HG02798 (cell line): ENCODE measurements around the gene ACSBG1.

Source experiments
- ATAC-seq: cut with Tn5 transposase; IDR thresholded peaks from one replicate; pipeline ENCODE4 v1.9.1; 2021; ENCODE audit warnings: mild to moderate bottlenecking; ENCODE audit not compliant: unreplicated experiment, poor library complexity

Gene ACSBG1

DNA sequence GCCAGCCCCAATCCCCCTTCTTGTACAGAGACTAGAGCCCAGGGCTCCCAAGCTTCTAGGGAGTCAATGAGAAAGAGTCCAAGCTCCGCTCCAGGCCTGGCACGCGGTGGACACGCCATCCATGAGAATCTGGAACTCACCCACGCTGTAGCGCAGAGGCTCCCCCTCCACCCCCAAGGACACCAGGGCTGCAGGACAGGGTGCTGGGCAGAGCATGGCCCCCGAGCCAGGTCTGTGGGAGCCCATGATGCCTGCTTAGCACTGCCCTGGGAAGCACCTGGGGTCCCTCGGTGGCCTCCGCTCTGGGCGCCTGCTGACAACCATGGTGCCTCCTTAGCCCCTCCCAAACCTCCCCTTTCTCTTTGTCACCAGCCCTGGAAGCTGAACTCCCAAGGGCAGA is 28.5 kb downstream of the ACSBG1 start:
- no peak for ATAC-seq

DNA sequence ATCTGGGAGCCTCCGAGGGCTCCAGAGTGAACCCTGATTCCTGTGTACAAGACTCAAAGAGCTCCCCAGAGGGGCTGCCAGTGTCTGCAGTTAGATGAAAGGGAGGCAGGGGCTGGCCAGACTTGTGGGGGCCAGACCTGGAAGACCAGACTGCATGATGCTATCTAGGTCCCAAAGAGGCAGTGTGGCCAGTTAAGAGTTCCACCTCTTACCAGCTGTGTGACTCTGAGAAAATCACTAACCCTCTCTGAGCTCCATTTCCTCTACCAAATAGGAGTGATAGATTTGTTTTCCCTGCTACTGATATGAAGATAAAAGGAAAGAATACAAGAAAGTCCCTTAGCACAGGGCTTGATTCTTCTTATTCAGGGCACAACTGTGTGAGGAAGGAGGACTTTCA is 29.0 kb downstream of the ACSBG1 start:
- ATAC-seq = no peak

DNA sequence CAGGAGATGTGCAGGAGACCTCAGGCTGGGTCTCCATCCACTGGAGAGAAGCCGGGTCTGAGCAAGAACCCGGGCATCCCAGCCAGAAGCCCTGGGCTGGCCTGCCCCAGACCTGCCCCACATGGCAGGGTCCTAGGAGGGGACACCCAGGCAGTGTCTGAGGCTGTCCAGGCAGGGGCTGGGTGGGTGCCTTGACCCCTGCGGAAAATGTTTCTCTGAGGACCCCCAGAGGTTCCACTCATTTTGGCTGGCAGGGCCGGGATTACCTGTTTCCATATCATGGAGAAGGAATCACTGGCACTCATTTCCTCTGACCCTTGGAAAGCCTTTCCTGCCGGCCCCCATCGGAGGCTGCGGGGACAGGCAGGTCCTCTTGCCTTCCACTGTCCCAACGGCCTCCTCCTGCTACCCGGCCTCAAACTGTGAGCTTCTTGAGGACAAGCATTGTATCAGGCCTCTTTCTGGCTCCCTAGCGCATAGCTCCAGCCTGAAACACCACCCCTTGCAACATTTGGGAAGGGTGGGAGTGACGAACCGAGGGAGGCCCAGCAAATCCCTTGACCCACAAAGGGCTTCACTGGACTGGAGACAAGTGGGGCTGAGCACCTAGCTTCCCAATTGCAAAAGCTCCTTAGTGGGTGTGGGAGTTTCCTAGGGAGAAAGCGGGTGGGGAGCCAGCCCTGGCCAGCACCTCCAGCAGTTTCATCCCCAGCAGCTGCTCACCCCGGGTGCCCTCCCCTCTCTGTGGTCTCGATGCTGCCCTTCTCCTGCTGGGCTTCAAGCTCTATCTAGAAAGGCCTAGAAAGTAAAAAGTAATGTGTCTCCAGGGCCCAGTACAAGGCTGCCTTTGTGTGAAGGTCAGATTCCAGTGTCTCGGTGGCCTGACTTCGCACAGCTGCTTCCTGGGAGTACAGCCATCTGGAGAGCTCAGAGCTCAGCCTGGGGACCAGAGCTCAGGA is 29.7 kb downstream of the ACSBG1 start:
- no peak for ATAC-seq

DNA sequence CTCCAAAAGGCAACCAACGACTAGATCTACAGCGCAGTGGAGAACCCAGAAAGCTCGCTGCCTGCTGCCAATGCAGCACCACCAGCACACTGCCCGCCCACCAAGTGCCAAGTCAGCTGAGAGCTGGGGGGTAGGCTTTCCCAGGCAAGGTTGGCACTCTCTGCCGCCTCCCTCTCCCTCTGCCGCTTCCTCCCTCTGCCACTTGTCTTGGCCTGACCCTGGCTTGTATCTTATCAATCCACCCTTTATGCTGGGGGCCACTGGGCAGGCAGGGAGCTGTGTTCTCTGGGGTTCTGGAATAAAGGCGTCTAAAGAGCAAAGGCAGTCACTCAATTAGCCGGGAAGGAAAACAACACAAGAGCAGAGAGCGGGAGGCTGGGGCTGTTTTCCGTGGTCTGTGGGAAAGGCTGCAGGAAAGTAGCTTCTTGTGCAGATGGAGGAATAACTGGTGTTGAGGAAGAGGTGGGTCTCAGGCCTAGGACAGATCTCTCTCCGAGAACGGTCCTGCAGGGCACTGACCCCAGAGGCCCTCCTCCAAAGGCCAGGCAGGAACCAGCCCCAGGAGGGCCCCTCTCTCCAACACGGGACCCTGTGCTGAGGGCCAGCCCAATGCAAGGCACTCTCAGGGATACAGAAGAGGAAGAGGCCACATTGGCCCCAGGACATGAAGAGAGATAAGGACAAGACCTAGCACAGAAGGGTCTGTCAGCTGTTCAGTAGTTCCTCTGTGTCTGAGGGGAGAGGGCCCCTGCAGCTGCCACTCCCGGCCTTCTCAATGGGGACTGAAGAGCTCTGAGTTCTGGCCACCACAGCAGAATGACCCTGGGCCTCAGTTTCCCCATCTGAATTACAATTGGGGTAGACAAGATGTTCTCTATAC is 30.8 kb downstream of the ACSBG1 start:
- no peak for ATAC-seq

DNA sequence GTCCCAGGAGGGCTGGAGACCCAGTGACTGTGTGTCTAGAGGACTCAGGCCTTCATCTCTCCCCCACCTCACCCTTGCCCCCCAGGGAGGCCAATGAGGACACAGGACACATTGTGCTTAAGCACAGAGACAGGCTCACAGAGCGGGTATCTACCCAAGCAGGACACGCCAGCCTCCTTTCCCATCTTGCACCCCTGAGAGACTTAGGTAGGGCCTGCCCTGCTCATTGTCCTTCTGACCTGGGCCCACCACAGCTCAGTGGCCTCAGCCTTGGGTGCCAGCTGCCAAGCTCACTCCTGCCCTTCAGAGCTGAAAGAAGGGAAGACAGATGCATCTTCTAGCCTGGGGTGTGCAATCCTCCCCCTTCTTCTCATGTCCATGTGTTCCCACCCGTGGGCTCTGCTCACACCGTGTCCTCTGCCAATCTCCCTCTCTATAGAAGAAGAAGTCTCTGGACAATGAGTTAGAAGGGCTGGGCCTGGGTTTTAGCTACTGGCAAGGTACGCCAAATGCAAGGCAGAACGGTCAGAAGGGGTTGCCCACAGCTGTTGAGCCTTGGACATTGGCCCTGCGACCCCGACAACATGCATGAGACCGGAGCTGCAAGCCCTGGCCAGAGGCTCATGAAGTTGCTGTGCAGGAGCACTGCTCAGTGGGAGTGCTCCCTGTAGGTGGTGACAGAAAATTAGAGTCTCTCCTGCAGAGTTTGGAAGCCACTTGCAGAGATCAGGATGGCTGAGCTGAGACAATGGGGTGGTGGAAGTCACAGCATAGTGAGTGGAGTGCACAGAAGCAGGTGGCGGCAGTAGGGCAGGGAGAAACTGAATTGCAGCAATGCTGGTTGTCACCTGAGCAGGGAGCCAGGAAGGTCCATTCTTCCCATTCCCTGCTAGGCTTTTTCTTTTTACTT is 32.8 kb downstream of the ACSBG1 start:
- ATAC-seq = no peak

DNA sequence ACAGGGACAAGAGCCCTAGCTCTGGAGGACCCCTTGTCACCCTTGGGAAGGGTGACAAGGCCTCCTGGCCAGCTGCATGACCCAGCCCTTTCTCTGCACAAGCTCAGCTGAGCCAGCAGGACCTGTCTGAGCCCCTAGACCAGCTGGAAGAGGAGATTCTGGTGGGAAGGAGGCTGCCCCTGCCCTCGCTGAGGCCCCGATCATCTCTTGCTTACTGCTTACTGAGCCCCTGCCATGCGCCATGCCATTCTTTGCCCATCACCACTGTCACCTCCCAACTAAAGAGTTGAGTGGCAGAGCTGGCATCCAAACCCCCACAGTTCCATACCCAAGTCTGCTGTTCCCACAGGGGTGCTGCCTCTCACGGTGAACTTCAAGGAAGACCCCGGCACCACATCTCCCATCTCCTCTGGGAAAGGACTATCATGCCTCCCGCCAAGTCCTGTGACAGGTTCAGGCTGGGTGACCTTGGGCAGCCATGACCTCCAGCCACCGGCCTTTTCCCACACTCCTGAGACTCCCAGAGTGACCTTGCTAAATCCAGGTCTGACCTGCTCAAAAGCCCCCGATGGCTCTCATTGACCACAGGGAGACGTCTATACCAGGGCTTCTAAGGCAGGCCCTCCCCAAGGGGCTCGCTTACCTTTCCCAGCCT is 34.0 kb downstream of the ACSBG1 start:
- ATAC-seq = no peak

DNA sequence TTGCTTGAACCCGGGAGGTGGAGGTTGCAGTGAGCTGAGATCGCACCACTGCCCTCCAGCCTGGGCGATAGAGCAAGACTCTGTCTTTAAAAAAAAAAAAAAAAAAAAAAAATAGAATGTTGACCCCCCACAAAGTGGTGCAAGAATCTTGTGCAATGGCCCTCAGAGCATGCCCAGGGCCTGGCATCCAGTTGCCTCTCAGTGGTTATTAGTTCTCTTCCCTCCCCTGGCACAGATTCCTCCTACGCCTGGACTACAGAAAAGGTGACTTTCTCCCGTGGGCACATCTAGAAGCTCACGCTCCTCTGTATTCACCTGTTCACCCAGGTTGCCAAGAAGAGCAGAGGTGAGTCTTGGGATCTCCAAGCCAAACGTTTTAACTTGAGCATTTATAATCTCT is 36.7 kb downstream of the ACSBG1 start:
- ATAC-seq = no peak

DNA sequence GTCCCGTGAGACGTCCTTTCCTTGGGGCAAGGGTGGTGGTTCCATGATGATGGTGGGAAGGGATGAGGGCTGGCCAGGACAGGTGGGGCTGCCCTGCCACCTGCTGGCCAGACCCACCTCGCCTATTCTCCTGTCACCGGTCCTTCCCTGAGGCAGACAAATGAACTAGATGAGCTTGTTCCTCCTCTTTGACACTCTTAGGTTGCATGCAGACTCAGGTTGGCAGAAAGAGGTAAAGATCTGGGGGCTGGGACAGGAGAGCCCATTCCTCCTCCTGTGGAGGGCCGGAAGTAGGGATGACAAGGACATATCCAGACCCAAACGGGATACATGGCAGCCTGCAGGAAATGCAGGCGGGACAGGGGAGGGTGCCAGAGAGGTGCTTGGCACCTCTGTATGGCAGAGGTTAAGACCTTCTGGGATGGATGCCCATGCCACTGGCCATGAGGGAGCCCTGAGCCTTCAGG is 38.6 kb downstream of the ACSBG1 start:
- peak; percentile 54 for ATAC-seq

DNA sequence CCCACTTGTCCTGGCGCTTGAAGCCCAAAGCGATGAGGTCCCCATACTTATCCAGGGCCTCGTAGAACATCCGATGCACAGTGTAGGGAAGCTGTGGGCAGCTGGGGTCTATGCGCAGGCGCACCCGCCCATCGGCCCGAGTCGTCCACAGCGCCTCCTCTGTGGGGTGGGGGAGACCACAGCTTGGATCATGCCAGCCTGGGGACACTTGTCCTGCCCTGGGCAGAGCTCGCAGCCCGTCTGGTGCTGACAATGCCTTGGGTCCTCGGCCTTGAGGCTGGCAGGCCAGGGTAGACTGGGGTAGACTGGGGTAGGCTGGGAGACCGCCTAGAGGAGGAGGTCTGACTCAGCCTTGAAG is 39.8 kb downstream of the ACSBG1 start:
- ATAC-seq = no peak

DNA sequence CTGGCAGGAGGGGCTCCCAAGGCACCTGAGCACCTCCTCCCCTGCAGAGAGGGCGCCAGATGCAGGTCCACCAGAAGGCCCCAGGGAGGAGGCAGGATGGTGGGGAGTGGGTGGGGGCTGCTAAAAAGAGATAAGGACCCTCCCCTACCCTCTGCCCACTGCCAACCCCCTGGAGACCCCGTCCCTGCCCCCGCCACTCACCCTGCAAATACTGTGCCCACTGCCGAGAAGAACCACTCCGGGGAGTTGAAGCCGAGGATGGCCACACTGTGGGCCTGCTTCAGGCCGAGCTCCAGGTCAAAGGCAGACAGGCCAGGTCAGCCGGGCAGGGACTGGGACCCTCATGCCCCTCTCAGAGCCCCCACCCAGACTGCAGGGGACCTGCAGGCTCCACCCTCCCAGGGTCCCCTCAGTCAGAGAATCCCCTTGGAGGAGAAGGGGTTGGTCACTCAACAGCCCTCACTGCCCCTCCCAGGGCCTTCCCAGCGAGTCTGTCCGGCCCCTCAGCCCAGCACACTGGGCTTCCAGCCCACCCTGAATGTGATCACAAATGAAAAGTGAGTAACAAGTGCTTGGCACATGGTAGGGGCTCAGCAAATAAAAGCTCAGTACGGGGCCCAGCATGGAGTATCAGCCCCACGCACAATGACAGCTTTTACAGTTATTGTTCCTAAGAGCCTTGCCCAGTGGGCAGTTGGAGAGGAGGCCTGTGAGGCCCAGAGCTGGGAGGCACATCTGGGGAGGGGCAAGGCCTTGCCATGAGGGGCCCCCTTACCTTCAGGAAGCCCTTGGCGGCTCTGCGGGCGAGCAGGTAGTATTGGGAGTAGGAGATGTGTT is 40.4 kb downstream of the ACSBG1 start:
- ATAC-seq = no peak

DNA sequence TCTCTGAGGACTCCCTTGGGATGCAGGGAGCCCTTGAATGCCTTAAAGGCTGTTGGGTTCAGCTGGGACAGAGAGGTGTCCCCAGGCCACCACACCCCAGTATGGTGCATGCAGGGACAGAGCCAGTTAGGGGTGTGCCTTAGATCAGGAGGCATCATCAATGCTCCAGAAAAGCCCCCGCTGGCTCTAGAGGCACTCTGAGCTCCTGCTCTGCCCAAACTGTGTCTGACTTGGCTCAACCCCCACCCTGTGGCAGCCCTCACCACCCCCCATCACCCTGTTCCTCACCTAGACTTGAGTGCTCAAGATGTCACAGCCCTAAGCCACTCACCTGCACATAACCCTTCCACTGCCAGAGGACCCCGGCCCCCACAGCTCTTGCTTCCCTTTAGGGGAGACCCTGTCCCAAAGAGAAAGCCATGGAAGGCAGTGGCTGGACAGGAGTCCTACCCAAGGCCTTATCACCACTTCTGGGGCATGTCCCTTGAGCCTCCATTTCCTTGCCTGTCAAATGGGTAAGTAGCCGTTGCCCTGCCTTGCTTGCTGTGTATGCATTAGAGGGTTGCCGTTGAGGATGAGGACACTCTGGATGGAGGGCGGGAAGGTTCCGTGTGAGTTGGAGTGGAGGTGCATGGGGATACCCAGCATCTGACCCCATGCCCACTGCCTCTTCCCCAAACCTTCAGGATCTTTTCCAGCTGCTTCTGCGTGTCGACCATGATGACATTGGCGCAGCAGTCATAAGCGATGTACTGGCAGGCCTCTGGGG is 41.4 kb downstream of the ACSBG1 start:
- ATAC-seq = no peak

DNA sequence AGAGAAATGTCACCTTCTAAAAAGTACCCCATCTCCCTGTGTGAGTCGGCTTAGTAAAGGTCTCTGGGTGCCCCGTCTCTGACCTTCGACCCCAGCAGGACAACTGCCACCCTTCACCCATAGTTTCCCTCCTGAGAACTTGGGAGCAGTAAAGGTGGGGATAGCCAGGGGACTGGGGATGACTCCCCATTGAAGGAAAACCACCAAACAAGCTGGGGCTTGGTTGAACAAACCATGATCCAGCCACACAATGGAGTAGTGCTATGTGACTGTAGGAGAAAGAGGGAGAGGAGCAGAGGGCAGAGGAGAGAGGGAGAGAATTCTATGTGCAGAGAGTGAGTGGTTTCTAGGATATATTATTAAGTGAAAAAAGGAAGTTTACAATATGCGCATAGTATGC is 51.5 kb downstream of the ACSBG1 start:
- ATAC-seq = no peak

DNA sequence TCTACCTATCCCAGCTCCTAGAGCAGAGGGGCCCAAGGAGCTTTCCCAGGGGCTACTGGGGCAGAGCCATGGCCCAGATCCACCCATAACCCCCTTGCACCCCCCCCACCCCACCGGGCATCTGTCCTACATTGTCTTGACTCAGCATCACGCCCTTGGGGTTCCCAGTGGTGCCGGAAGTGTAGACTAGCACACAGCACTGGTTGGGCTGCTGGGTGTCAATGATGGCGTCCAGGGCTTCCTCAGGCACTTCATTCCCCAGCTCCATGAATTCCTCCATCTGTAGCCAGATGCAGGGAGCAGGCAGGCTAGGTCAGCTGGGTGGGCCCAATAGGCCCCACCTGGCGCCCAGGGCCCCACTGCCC is 52.0 kb downstream of the ACSBG1 start:
- ATAC-seq = no peak

DNA sequence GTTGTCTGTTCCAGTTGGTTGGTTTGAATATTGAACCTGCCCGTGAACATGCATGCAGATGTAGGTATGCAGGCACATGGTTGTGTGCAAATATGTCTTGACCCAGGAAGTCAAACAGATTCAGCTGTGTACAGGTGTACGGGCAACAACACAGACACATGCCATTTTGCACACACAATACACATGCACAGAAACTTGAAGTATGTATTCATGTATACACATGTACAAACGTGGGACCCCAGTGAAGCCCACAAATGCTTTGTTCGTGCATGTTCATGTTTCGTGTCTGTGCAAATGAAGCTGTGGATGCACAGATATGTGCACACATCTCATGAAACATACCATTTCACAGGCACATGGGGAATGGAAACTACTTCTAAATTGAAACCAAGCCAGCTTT is 54.5 kb downstream of the ACSBG1 start:
- ATAC-seq = no peak

DNA sequence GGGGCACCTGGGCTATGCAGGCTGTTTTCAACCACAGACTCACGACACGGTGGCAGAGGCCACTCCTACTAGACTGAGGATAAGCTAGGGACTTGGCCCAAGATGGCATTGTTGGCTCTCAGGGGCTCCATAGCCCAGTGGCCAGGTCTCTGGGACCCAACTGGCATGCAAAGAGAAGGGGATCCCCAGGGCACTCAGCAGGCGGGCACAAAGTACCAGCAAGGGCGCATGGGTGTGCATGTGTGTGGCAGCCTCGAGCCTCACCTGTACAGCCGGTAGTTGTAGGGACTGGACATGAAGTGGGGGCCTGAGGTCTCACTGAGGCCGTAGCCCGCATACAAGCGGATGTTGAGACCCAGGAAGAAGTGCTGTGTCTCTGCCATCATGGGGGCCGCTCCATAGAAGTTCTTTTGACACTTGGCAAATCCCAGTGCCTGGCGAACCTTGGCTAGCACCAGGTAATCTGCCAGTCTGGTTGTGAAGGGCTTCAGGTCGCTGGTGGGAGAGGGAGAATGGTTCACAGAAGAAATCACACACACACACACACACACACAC is 55.0 kb downstream of the ACSBG1 start:
- ATAC-seq = no peak

DNA sequence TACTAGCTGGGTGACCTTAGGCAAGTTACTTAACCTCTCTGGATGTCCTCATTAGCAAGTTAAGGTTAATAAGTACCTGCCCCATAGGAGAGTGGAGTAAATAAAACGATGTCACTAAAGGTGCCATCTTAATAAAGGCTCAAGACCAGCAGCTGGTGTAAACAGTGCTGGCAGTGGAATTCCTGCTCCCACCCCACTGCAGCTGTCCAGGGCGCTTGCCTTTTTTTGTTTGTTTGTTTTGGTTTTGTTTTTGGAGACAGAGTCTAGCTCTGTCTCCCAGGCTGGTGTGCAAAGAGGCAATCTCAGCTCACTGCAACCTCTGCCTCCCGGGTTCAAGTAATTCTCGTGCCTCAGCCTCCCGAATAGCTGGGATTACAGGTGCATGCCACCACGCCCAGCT is 56.3 kb downstream of the ACSBG1 start:
- ATAC-seq = no peak

DNA sequence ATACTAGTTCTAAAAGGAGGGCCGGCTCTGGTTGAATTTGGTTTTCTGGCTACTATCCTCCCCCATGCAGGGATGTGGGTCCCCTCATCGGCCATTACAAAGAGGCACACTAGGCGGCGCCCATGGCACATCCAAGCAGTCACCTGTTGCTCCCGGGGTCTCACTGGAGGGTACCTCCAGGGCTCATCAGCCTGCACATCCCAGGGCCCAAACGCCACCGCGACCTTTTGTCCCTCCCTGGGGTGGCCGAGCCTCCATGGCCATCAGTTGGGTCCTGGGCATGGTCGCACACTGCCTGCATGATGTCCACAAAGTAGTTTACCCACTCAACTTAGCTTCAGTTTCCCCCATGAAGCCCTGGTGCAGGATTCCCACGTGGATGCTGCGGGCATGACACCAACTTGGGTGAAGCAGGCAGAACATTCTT is 56.9 kb downstream of the ACSBG1 start:
- no peak for ATAC-seq

DNA sequence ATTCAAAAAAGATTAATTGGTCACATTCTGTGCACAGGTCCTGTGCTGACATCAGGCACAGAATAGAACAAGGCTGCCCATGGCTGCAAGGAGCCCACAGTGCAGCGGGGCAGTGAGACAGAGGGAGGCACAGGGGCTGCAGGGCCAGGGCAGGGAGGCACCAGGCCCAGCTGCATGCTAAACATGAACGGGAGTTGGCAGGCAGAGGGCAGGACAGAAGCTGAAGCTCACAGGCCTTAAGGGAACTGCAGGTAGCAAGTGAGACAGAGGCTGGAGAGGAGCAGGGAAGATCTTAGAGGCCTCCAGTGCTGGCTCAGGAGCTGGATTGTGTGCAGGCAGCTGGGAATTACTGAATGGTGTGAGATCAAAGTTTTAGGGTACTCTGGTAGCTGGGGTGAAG is 59.0 kb downstream of the ACSBG1 start:
- ATAC-seq = no peak
